MG63 (cell line): ENCODE results near the gene NHLRC3. TPM values are rescaled to one million over a fixed set of nuclear protein-coding genes. Genes with fewer than 3 reads are reported as not detected.
A peak's percentile ranks its signal among the peaks of the same experiment; 100 is the strongest.

Experiments used
- DNase-seq: peaks from one replicate; pipeline ENCODE4 v3.0.0-alpha.2; 2020
- H3K27me3 ChIP-seq: fragments of 250-450 bp; sonication (Bioruptor Pico); 2 replicates; pipeline ENCODE4 v1.5.1; 2020; ENCODE audit warnings: mild to moderate bottlenecking, moderate library complexity
- H3K36me3 ChIP-seq: fragments of 250-450 bp; sonication (Bioruptor Pico); 2 replicates; pipeline ENCODE4 v1.5.1; 2020; ENCODE audit warnings: mild to moderate bottlenecking, moderate library complexity
- H3K4me3 ChIP-seq: fragments of 250-450 bp; sonication (Bioruptor Pico); 2 replicates; pipeline ENCODE4 v1.5.1; 2020; ENCODE audit warnings: mild to moderate bottlenecking, moderate library complexity
- H3K9me3 ChIP-seq: fragments of 250-450 bp; sonication (Bioruptor Pico); 2 replicates; pipeline ENCODE4 v1.5.1; 2020; ENCODE audit warnings: mild to moderate bottlenecking, moderate library complexity
- total RNA-seq: library from RNA; depleted of rRNA; stranded (reverse); fragments of >200 nt; shearing (Covaris generic); gene quantifications from 2 replicates; pipeline ENCODE4 v1.2.3, GENCODE V29; 2014; ENCODE audit warnings: low replicate concordance

Gene NHLRC3
- total RNA-seq, 1 experiment from 2014 or later: 3.8 TPM

- no peaks in the 10 kb centered on the region for H3K27me3 ChIP-seq
- peak overlapping the region; percentile 82 for H3K4me3 ChIP-seq
- DNase-seq: no peak
- no peaks in the 10 kb centered on the region for H3K9me3 ChIP-seq
- H3K36me3 ChIP-seq: peaks cover 9% of the 10 kb centered on the region; the same call in 1 of the 2 replicates
Observed at GRCh38 chr13:39035799-39036198, 2.5 kb upstream of the NHLRC3 start.

DNA sequence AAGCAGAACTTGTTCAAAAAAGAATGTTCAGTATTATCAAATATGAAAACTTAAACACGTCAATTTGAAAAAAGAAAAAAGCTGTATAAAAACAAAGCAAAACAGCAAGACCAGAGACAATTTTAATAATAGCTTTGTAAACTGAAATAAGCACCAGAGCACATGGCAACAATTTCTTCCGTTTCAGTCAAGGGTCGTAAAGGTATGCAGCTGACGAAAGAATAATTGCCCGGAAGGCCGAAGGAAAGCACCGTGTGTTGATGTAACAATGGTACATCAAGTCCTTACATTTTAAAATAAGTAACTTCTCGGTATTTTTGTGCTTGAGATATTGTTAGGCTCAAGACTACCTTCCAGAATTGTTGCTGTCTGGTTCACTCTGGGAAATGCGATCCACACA, 2.0 kb upstream of the NHLRC3 start:
- H3K9me3 ChIP-seq: no peaks in the 10 kb centered on the region
- H3K4me3 ChIP-seq: peak overlapping the region; percentile 82
- no peaks in the 10 kb centered on the region for H3K27me3 ChIP-seq
- no peak for DNase-seq
- peaks cover 7% of the 10 kb centered on the region; the same call in 1 of the 2 replicates for H3K36me3 ChIP-seq

GRCh38 chr13:39037410-39037879, 811 bp upstream of the NHLRC3 start:
- Histone ChIP-seq H3K27me3 (no peaks in the 10 kb centered on the region), H3K9me3 (no peaks in the 10 kb centered on the region), H3K36me3 (no peaks in the 10 kb centered on the region; the same call in 1 of the 2 replicates), H3K4me3 (peak overlapping the region; percentile 82)
- no peak for DNase-seq

DNA sequence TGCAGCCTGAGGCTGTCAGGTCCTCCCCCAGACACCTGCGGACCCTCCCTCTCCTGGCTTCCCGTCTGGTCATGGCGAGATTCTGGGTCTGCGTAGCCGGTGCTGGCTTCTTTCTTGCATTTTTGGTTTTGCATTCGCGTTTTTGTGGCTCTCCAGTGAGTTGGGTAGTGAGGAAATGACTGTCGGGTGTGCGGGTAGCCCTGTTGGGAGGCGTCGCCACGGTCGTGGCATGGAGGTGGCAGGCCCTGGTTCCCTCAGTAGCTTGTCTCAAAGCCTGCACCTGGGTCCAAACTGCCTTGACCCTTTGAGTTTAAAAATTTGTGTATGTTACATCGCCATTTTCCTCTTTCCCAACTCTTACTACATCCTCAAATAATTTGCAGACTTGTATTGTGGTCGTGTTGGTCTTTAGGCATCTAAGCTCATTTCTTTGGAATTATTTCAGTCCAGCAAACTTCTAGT, 344 bp downstream of the NHLRC3 start:
- peak; percentile 24 for DNase-seq
- Histone ChIP-seq H3K4me3 (peak overlapping the region; percentile 82), H3K36me3 (no peaks in the 10 kb centered on the region), H3K9me3 (no peaks in the 10 kb centered on the region), H3K27me3 (no peaks in the 10 kb centered on the region)

- DNase-seq: no peak
Observed at GRCh38 chr13:39039041-39039440, 785 bp downstream of the NHLRC3 start.

GRCh38 chr13:39040206-39040605, 1.9 kb downstream of the NHLRC3 start:
- H3K4me3 ChIP-seq: no peak overlapping the region
- no peaks in the 10 kb centered on the region for H3K36me3 ChIP-seq
- no peak for DNase-seq
- no peaks in the 10 kb centered on the region for H3K9me3 ChIP-seq
- H3K27me3 ChIP-seq: no peaks in the 10 kb centered on the region

More at GRCh38 chr13:39039041-39039440, 785 bp downstream of the NHLRC3 start:
- no peaks in the 10 kb centered on the region for H3K36me3 ChIP-seq
- no peaks in the 10 kb centered on the region for H3K9me3 ChIP-seq
- peak overlapping the region; percentile 82 for H3K4me3 ChIP-seq
- H3K27me3 ChIP-seq: no peaks in the 10 kb centered on the region

GRCh38 chr13:39044536-39044935, 6.3 kb downstream of the NHLRC3 start:
- H3K36me3 ChIP-seq: no peaks in the 10 kb centered on the region
- H3K27me3 ChIP-seq: no peaks in the 10 kb centered on the region
- no peak overlapping the region for H3K4me3 ChIP-seq
- DNase-seq: no peak
- H3K9me3 ChIP-seq: no peaks in the 10 kb centered on the region

GRCh38 chr13:39047560-39047959, 9.3 kb downstream of the NHLRC3 start:
- Histone ChIP-seq H3K9me3 (no peaks in the 10 kb centered on the region), H3K4me3 (no peak overlapping the region), H3K27me3 (no peaks in the 10 kb centered on the region), H3K36me3 (no peaks in the 10 kb centered on the region)
- DNase-seq: no peak

- Histone ChIP-seq H3K9me3 (no peaks in the 10 kb centered on the region), H3K27me3 (no peaks in the 10 kb centered on the region), H3K4me3 (no peak overlapping the region), H3K36me3 (no peaks in the 10 kb centered on the region)
- no peak for DNase-seq
Observed at GRCh38 chr13:39048806-39049205, 10.6 kb downstream of the NHLRC3 start.

- H3K36me3 ChIP-seq: no peaks in the 10 kb centered on the region
- no peaks in the 10 kb centered on the region for H3K9me3 ChIP-seq
- H3K27me3 ChIP-seq: no peaks in the 10 kb centered on the region
- DNase-seq: no peak
- no peak overlapping the region for H3K4me3 ChIP-seq
Observed at GRCh38 chr13:39049274-39049673, 11.0 kb downstream of the NHLRC3 start.

DNA sequence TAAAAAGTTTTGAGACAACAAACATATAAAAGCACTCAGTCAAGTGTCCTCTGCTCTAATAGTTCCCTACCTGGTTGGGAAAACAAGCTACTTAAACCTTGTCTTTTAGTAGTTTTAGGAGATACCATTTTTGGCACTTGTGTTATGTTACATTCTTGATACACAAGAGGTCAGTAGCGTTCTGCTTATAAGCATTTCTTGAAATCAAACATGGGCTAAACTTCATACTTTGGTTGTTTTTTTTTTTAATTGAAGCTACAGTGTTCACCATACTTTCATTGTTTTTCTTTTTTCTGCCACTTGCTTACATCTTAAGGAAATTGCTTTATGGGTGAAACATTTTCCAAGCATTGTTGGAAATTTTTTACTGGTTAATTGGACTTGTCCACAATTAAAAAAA, 12.9 kb downstream of the NHLRC3 start:
- Histone ChIP-seq H3K9me3 (no peaks in the 10 kb centered on the region), H3K4me3 (no peak overlapping the region), H3K27me3 (no peaks in the 10 kb centered on the region), H3K36me3 (no peaks in the 10 kb centered on the region)
- no peak for DNase-seq

GRCh38 chr13:39052944-39053343, 14.7 kb downstream of the NHLRC3 start:
- Histone ChIP-seq H3K9me3 (peaks cover 2% of the 10 kb centered on the region; the same call in 1 of the 2 replicates), H3K27me3 (no peaks in the 10 kb centered on the region), H3K36me3 (no peaks in the 10 kb centered on the region), H3K4me3 (no peak overlapping the region)
- DNase-seq: no peak

DNA sequence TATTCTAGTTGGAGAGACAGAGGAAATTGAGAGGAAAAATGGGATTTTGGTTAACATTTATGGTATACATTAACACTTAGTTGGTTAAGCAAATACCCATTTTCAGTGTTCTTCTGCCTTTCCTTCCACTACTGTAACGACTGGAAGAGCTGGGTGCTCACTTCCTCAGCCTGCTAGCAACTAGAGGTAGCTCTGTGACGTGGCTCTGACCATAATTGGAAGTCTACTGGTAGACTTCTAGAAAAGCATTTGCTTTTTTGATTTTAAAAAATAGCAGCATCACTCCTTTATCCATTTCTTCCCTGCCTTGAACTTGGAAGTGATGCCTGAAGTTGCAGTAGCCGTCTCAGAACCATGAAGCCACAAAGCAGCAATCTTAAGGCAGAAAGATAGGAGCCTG, 15.9 kb downstream of the NHLRC3 start:
- H3K4me3 ChIP-seq: no peak overlapping the region
- H3K36me3 ChIP-seq: no peaks in the 10 kb centered on the region
- no peak for DNase-seq
- peaks cover 2% of the 10 kb centered on the region; the same call in 1 of the 2 replicates for H3K9me3 ChIP-seq
- H3K27me3 ChIP-seq: no peaks in the 10 kb centered on the region

DNA sequence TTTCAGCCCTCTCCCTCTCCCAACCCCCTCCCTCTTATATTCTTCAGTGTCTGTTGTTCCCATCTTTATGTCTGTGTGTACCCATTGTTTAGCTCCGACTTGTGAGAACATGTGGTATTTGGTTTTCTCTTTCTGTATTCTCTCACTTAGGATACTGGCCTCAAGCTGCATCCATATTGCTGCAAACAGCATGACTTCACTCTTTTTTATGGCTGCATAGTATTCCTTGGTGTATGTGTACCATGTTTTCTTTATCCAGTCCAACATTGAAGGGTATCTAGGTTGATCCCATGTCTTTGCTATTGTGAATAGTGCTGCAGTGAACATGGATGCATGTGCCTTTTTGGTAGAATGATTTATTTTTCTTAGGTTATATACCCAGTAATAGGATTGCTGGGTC, 17.8 kb downstream of the NHLRC3 start:
- no peak for DNase-seq
- Histone ChIP-seq H3K9me3 (peaks cover 3% of the 10 kb centered on the region; the same call in 1 of the 2 replicates), H3K27me3 (no peaks in the 10 kb centered on the region), H3K4me3 (no peak overlapping the region), H3K36me3 (no peaks in the 10 kb centered on the region)

DNA sequence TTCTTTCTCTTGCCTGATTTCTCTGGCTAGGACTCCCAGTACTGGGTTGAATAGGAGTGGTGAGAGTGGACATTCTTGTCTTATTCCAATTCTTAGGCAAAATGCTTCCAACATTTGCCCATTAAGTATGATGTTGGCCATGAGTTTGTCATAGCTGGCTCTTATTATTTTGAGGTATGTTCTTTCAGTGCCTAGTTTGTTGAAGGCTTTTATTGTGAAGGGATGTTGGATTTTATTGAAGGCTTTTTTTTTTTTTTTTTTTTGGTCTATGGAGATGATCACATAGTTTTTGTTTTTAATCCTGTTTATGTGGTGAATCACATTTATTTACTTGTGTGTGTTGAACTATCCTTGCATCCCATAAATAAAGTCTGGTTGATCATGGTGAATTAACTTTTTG, 19.8 kb downstream of the NHLRC3 start:
- Histone ChIP-seq H3K9me3 (peaks cover 5% of the 10 kb centered on the region; the same call in 1 of the 2 replicates), H3K36me3 (no peaks in the 10 kb centered on the region), H3K4me3 (no peak overlapping the region), H3K27me3 (no peaks in the 10 kb centered on the region)
- no peak for DNase-seq

DNA sequence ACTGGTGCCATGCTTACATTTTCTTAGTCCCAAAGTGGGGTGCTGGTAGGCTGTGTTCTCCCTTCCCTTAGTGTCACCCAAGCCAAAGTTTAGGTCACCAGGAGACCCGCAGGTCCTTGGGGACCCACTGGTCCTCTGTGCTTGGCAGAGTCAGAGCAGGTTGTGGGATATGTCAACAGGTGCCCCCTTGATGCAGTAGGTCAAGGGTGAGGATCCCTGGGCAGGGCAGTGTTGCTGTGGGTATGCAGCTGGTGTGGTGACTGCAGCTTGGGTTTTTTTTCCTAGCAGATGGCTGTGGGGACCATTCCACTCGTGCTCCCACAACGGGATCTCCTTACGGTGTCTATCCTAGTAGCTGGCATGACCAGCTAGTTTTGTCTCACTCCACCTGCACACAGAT, 23.7 kb downstream of the NHLRC3 start:
- H3K36me3 ChIP-seq: no peaks in the 10 kb centered on the region
- peaks cover 3% of the 10 kb centered on the region; the same call in 1 of the 2 replicates for H3K9me3 ChIP-seq
- H3K27me3 ChIP-seq: no peaks in the 10 kb centered on the region
- no peak for DNase-seq
- H3K4me3 ChIP-seq: no peak overlapping the region

DNA sequence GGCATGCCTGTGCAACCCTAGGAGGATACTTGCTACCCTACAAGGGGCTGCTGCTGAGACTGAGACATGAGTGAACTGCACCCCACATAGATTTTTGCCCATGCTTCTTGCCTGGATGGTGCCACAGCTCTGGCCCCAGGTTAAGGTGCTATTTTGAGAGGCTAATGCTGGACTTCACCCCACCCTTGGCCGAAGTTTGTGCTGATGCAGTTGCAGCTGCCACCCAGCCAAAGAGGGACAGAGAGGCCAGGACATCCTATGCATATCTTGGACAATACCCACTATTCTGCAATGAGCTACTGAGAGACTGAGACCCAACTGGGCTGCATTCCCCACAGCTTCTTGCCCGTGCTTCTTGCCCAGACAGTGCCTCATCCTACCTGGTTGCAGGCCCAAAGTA, 34.6 kb downstream of the NHLRC3 start:
- Histone ChIP-seq H3K27me3 (peaks cover 12% of the 10 kb centered on the region), H3K4me3 (no peak overlapping the region), H3K36me3 (no peaks in the 10 kb centered on the region), H3K9me3 (peaks cover 3% of the 10 kb centered on the region; the same call in 1 of the 2 replicates)
- no peak for DNase-seq

DNA sequence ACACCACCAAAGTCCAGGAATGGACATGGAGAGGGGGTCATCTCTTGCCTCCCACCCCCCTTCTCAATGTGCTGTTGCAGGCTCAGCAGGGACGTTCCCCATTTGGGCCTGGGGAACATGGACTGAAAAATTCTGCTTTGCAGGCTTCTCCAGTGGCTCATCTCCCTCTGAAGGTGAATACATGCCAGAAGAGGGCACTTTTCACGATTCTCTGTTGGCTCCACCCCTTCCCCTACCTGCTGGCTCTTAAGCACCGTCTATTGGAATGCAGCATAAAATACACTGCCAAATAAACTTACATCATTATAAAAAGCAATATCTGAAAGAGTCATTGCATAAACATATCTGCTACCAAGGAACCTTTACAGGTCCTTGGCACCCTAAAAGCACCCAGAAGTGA, 35.7 kb downstream of the NHLRC3 start:
- H3K9me3 ChIP-seq: peaks cover 3% of the 10 kb centered on the region; the same call in 1 of the 2 replicates
- H3K27me3 ChIP-seq: peaks cover 18% of the 10 kb centered on the region
- H3K4me3 ChIP-seq: no peak overlapping the region
- no peak for DNase-seq
- no peaks in the 10 kb centered on the region for H3K36me3 ChIP-seq
